HCT116 (cell line): ENCODE results near the gene EBI3. TPM values are rescaled to one million over a fixed set of nuclear protein-coding genes. Genes with fewer than 3 reads are reported as not detected.
A peak's percentile ranks its signal among the peaks of the same experiment; 100 is the strongest.
"Not testable (repeated sequence)": the region's sequence is repeated elsewhere in the genome, so short reads cannot be mapped to it uniquely, and the experiment has no call there.

Experiments
- ATAC-seq: fragments of 200-7000 bp; cut with Tn5 transposase; 2 replicates; pipeline ENCODE4 v1.9.1; 2020; ENCODE audit warnings: mild to moderate bottlenecking, moderate library complexity
- BruUV-seq: library from RNA; stranded (reverse); fragments of 400-500 nt; replicated peaks from 2 replicates; lab custom pipeline; 2021; lab: Mats Ljungman, UMichigan
- CTCF ChIA-PET: fragments of 300-600 bp; sonication (Branson Sonifier 250); formaldehyde crosslinking; loops from one replicate; lab custom pipeline; 2021; ENCODE audit warnings: antibody characterized with exemption; lab: Charles Lee
- POLR2A ChIA-PET: fragments of 300-600, 350-600 bp; sonication (Branson Sonifier 250); formaldehyde crosslinking; loops from one replicate; lab custom pipeline; 2021; ENCODE audit warnings: antibody characterized with exemption; lab: Charles Lee
- RAD21 ChIA-PET, 2 experiments: fragments of 300-600 bp; sonication (Branson Sonifier 250); formaldehyde crosslinking; loops; one replicate each; lab custom pipeline; 2023; ENCODE audit warnings: low total read pairs in 2 of 2; ENCODE audit not compliant: uncharacterized antibody in 2 of 2, unreplicated experiment in 2 of 2, low non-redundant PET in 1 of 2; lab: Charles Lee
- DNase-seq: peaks from one replicate; pipeline ENCODE4 v3.0.0-alpha.2; 2010; ENCODE audit warnings: low read depth, low spot score
- H2AFZ ChIP-seq: fragments of 200-600 bp; shearing (Covaris generic), sonication (generic); 2 replicates; pipeline ENCODE4 v1.6.1; 2017; ENCODE audit warnings: low read depth, mixed run types, mixed read lengths, antibody characterized with exemption, low read length; ENCODE audit not compliant: poor library complexity, severe bottlenecking
- H3K27ac ChIP-seq: 2 replicates; pipeline ENCODE4 v1.5.1; 2012; ENCODE audit warnings: low read depth, low read length
- H3K27me3 ChIP-seq: fragments of 200-600 bp; sonication (generic); 2 replicates; pipeline ENCODE4 v1.6.1; 2016; ENCODE audit warnings: mixed run types, low read length, mixed read lengths; ENCODE audit not compliant: insufficient read depth
- H3K36me3 ChIP-seq, 2 experiments: fragments of 200-500 bp in 1 of 2; fragments of 200-600 bp in 1 of 2; sonication (Bioruptor generic) in 1 of 2; sonication (generic) in 1 of 2; 2 replicates each; pipeline versions ENCODE4 v1.5.1 to v1.6.1; 2014 to 2016; ENCODE audit warnings: low read length in 2 of 2, inconsistent platforms in 1 of 2, mixed read lengths in 1 of 2, mixed run types in 1 of 2; ENCODE audit not compliant: insufficient read depth in 2 of 2, control insufficient read depth in 1 of 2
- H3K4me1 ChIP-seq, 2 experiments: fragments of 200-600 bp in 1 of 2; sonication (generic) in 1 of 2; 2 replicates each; pipeline versions ENCODE4 v1.5.1 to v1.6.1; 2012 to 2017; ENCODE audit warnings: low read length in 2 of 2, inconsistent platforms in 1 of 2, mild to moderate bottlenecking in 1 of 2, mixed read lengths in 1 of 2, mixed run types in 1 of 2, moderate library complexity in 1 of 2; ENCODE audit not compliant: insufficient read depth in 2 of 2, control insufficient read depth in 1 of 2
- H3K4me2 ChIP-seq: fragments of 200-600 bp; sonication (generic); 2 replicates; pipeline ENCODE4 v1.6.1; 2017; ENCODE audit warnings: mixed run types, low read length, mixed read lengths
- H3K4me3 ChIP-seq, 2 experiments: fragments of 200-600 bp in 1 of 2; sonication (generic) in 1 of 2; replicated peaks in 1 of 2; 2 replicates each; pipeline ENCODE4 v1.5.1; 2011 to 2016; ENCODE audit warnings: low read length in 2 of 2, control low read depth in 1 of 2, low read depth in 1 of 2, mild to moderate bottlenecking in 1 of 2, mixed read lengths in 1 of 2, mixed run types in 1 of 2
- H3K79me2 ChIP-seq: fragments of 200-600 bp; sonication (generic); 2 replicates; pipeline ENCODE4 v1.6.1; 2017; ENCODE audit warnings: mild to moderate bottlenecking, mixed run types, low read length, moderate library complexity, mixed read lengths; ENCODE audit not compliant: insufficient read depth
- H3K9ac ChIP-seq: fragments of 200-600 bp; sonication (generic); 2 replicates; pipeline ENCODE4 v1.6.1; 2016; ENCODE audit warnings: low read length, mixed read lengths
- H3K9me2 ChIP-seq: fragments of 200-600 bp; sonication (generic), shearing (Covaris generic); 2 replicates; pipeline ENCODE4 v1.6.1; 2017; ENCODE audit warnings: mixed run types, mild to moderate bottlenecking, moderate library complexity; ENCODE audit not compliant: insufficient read depth
- H3K9me3 ChIP-seq, 2 experiments: fragments of 200-500 bp in 1 of 2; fragments of 200-600 bp in 1 of 2; sonication (Bioruptor generic) in 1 of 2; sonication (generic) in 1 of 2; 2 replicates each; pipeline ENCODE4 v1.6.1; 2014 to 2017; ENCODE audit warnings: low read length in 2 of 2, mixed read lengths in 2 of 2, inconsistent platforms in 1 of 2, low read depth in 1 of 2, mild to moderate bottlenecking in 1 of 2, mixed run types in 1 of 2, moderate library complexity in 1 of 2; ENCODE audit not compliant: control insufficient read depth in 1 of 2, insufficient read depth in 1 of 2
- H4K20me1 ChIP-seq: fragments of 200-600 bp; sonication (generic), shearing (Covaris generic); 2 replicates; pipeline ENCODE4 v1.6.1; 2017; ENCODE audit warnings: mixed run types, mild to moderate bottlenecking, moderate library complexity; ENCODE audit not compliant: insufficient read depth
- intact Hi-C: fragments of 100-400 bp; cut with micrococcal nuclease; formaldehyde crosslinking; loops from 2 replicates; pipeline ENCODE4 v1.10.0; 2022
- total RNA-seq: library from RNA; stranded (reverse); gene quantifications from one replicate; pipeline ENCODE4 v1.2.1, GENCODE V29; 2021; ENCODE audit not compliant: unreplicated experiment

EBI3 gene
- total RNA-seq, 1 experiment from 2014 or later = 1.2 TPM

DNA sequence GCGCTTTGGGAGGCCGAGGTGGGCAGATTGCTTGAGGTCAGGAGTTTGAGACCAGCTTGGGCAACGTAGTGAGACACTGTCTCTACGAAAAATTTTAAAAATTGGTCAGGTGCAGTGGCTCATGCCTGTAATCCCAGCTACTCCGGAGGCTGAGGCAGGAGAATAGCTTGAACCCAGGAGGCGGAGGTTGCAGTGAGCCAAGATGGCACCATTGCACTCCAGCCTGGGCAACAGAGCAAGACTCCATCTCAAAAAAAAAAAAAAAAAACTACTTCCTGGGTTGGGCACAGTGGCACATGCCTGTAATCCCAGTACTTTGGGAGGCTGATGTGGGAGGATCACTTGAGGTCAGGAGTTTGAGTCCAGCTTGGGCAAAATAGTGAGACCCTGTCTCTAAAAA lies 2.2 kb downstream of the EBI3 start:
- ATAC-seq, intact Hi-C loops, H3K36me3 ChIP-seq, H4K20me1 ChIP-seq, H3K27me3 ChIP-seq, H3K4me2 ChIP-seq, H2AFZ ChIP-seq, H3K79me2 ChIP-seq, H3K9ac ChIP-seq, DNase-seq, BruUV-seq, H3K9me2 ChIP-seq, H3K4me3 ChIP-seq, H3K9me3 ChIP-seq, H3K27ac ChIP-seq, POLR2A ChIA-PET: not testable (repeated sequence)
- ChIA-PET RAD21 (interaction anchor here in 1 of 2 experiments (0.6 kb wide), 1 partner anchor 92 kb away, joined by 4 read pairs; no protein-coding TSS in a partner anchor), CTCF (interaction anchor here (1.2 to 1.6 kb wide), 3 partner anchors 11 to 25 kb away, joined by 4 to 7 read pairs (median 4); partner anchors contain the start of gene YJU2)
- peaks cover 7 to 25% of the 10 kb centered on the region in 2 experiments; a peak in 3 of 4 replicates for H3K4me1 ChIP-seq

DNA sequence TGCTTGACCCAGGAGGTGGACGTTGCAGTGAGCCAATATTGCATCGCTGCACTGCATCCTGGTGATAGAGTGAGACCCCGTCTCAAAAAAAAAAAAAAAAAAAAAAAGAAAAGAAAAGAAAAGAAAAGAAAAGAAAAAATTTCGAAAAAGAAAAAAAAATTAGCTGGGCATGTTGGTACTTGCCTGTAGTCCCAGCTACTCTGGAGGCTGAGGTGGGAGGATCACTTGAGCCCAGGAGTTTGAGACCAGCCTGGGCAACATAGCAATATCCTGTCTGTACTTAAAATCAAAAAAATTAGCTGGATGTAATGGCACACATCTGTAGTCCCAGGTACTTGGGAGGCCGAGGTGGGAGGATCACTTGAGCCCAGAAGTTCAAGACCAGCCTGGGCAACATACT lies 2.8 kb downstream of the EBI3 start:
- H3K27ac ChIP-seq, intact Hi-C loops, H3K27me3 ChIP-seq, H3K79me2 ChIP-seq, ATAC-seq, H3K4me3 ChIP-seq, H3K9me3 ChIP-seq, H3K9ac ChIP-seq, H4K20me1 ChIP-seq, H2AFZ ChIP-seq, BruUV-seq, DNase-seq, H3K36me3 ChIP-seq, H3K9me2 ChIP-seq: not testable (repeated sequence)
- Histone ChIP-seq H3K4me1 (peaks cover 7 to 25% of the 10 kb centered on the region in 2 experiments; a peak in 3 of 4 replicates), H3K4me2 (peak overlapping the region; percentile 95)
- ChIA-PET POLR2A (interaction anchor here (0.6 to 1.3 kb wide), 2 partner anchors 111 to 310 kb away, joined by 3 read pairs; no protein-coding TSS in a partner anchor), RAD21 (interaction anchor here in 1 of 2 experiments (0.6 kb wide), 1 partner anchor 93 kb away, joined by 4 read pairs; no protein-coding TSS in a partner anchor), CTCF (interaction anchor here (0.8 to 1.6 kb wide), 4 partner anchors 10 to 32 kb away, joined by 3 to 7 read pairs (median 4); partner anchors contain the start of gene YJU2)
